ENCODE results near the gene RNASE9.

DNA sequence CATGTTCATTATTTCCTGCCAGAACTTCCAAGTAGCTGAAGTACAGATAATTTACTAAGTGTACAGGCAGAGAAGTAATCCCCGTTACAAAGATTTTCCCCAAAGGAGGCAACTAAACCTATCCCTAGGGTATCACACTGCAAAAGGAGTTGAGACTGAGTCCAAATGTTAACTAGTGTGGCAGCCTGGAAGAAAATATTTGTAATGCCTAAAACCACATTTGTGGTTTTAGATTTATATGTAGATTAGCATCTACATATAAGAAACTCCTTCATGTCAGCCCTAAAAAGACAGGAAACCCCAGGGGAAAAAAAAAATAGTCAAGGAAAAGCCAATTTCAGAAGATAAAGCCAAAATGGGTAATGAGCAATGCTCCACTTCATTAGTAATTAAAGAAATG is 31.7 kb upstream of the RNASE9 start:
- TF ChIP-seq CTCF (IDR thresholded peaks at IDR 0.05; ENCODE audit: low read depth, low read length) (no peak), EZH2phosphoT487 (IDR thresholded peaks at IDR 0.05; ENCODE audit: low read depth) (no peak)
